Activated CD4-positive, alpha-beta T cell treated with anti-CD3 and anti-CD28 coated beads, Interleukin-2, amount 10 ng/mL, durations not matched to agents 7 days and 5 days (primary cell): ENCODE data around the gene BEAN1. TPM values are rescaled to one million over a fixed set of nuclear protein-coding genes. Genes with fewer than 3 reads are reported as not detected.

Source experiments
- CTCF ChIA-PET: fragments of 350-600 bp; sonication (Branson Sonifier 250); formaldehyde crosslinking; loops from one replicate; lab custom pipeline; 2021; ENCODE audit warnings: antibody characterized with exemption; lab: Charles Lee
- POLR2A ChIA-PET: fragments of 350-600 bp; sonication (Branson Sonifier 250); formaldehyde crosslinking; loops from one replicate; lab custom pipeline; 2021; ENCODE audit warnings: antibody characterized with exemption; lab: Charles Lee
- DNase-seq: peaks from one replicate; pipeline ENCODE4 v3.0.0-alpha.2; 2020
- H3K27ac Mint-ChIP-seq: one replicate; pipeline ENCODE4 v1.8.0; 2021; ENCODE audit warnings: mild to moderate bottlenecking, moderate library complexity, mixed read lengths
- H3K27me3 Mint-ChIP-seq: one replicate; pipeline ENCODE4 v1.8.0; 2021; ENCODE audit warnings: mixed read lengths
- H3K36me3 Mint-ChIP-seq: one replicate; pipeline ENCODE4 v1.8.0; 2021; ENCODE audit warnings: low read depth, mixed read lengths
- H3K4me1 Mint-ChIP-seq: one replicate; pipeline ENCODE4 v1.8.0; 2021; ENCODE audit warnings: mixed read lengths
- H3K4me3 Mint-ChIP-seq: one replicate; pipeline ENCODE4 v1.8.0; 2021; ENCODE audit warnings: mild to moderate bottlenecking, moderate library complexity, mixed read lengths
- H3K9me3 Mint-ChIP-seq: one replicate; pipeline ENCODE4 v1.8.0; 2021; ENCODE audit warnings: mixed read lengths
- total RNA-seq, 2 experiments: library from RNA; stranded (reverse); gene quantifications; one replicate each; pipeline ENCODE4 v1.2.3, GENCODE V29; 2021

Gene BEAN1, protein sequence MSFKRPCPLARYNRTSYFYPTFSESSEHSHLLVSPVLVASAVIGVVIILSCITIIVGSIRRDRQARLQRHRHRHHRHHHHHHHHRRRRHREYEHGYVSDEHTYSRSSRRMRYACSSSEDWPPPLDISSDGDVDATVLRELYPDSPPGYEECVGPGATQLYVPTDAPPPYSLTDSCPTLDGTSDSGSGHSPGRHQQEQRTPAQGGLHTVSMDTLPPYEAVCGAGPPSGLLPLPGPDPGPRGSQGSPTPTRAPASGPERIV
- not detected for total RNA-seq

DNA sequence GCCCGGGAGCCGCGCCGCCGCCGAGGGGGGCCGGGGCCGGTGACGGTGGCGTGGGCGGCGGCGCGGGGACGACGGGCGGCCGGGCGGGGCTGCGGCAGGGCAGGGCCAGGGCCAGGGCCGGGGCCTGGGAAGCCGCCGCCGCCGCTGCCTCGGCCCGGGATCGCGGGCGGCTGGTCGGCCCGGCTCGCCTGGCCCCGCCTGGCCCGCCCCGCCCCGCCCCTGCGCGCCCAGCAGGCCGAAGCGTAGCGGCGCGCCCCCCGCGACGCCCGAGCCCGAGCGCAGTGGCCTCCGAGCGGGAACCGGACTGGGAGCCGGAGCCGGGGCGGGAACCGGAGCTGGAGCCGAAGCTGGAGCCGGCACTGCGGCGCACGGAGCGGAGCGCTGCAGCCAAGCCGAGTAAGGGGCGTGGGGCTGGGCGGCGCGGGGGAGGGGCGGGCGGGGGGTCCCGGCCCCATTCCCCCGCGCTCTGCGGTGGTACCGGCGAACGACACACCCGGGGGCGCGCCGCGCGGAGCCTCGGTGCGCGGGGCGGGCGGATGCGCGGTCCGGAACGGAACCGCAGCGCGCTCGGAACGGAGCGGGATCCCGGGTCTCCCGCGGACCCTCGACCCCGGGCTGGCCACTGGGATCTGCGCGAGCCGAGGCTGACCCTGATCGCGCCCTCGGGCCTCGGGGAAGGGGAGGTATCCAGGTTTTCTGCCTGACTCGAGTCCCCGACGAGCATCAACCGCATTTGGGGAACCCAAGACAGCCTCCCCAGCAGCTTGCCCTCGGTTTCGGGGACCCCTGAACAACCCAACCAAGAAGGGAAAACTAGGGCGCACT, at the start of gene BEAN1:
Gene BEAN1, plus strand, starts transcription at position 260 of the 825 bp plus-strand sequence. CDS start 10,382 bp downstream, outside the sequence.
- DNase-seq = no peak
- H3K27ac Mint-ChIP-seq = no peak within 1 kb of the TSS
- ChIA-PET POLR2A (no interaction called here), CTCF (interaction anchor here (0.8 to 1.1 kb wide), 3 partner anchors 10 to 29 kb away, joined by 3 read pairs; no protein-coding TSS in a partner anchor)
- H3K9me3 Mint-ChIP-seq = no peaks in the 10 kb centered on the region
- no peaks in the 10 kb centered on the region for H3K4me1 Mint-ChIP-seq
- no peak within 1 kb of the TSS for H3K4me3 Mint-ChIP-seq
- peaks cover 76% of the 10 kb centered on the region for H3K27me3 Mint-ChIP-seq
- H3K36me3 Mint-ChIP-seq = no peaks in the 10 kb centered on the region

DNA sequence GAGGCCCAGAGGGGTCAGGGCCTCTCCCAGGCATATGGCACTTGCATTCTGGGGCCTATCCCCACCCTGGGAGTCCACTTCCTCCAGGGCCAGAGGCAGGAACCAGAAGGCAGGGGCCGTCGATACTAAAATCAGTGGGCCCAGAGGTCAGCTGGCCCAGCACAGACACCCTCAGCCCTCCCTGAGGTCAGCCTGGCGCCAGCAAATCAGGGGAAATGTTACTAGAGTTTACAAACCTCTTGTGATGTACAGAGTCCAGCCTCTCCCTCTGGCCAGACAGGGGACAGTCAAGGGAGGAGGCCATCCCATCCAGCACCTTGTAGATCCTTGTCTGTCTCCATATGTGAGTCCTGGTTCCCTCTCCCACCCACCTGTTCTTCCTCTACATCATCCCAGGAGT, 49.8 kb upstream of the BEAN1 start:
- Mint-ChIP-seq H3K9me3 (no peaks in the 10 kb centered on the region), H3K4me3 (no peak overlapping the region), H3K36me3 (no peaks in the 10 kb centered on the region), H3K27ac (no peak overlapping the region), H3K4me1 (no peaks in the 10 kb centered on the region), H3K27me3 (no peaks in the 10 kb centered on the region)
- ChIA-PET POLR2A (no interaction called here), CTCF (no interaction called here)
- DNase-seq = no peak

GRCh38 chr16:66378741-66379570, 48.1 kb upstream of the BEAN1 start:
- ChIA-PET CTCF (no interaction called here), POLR2A (no interaction called here)
- Mint-ChIP-seq H3K27me3 (no peaks in the 10 kb centered on the region), H3K36me3 (no peaks in the 10 kb centered on the region), H3K27ac (no peak overlapping the region), H3K9me3 (no peaks in the 10 kb centered on the region), H3K4me3 (no peak overlapping the region), H3K4me1 (no peaks in the 10 kb centered on the region)
- no peak for DNase-seq

DNA sequence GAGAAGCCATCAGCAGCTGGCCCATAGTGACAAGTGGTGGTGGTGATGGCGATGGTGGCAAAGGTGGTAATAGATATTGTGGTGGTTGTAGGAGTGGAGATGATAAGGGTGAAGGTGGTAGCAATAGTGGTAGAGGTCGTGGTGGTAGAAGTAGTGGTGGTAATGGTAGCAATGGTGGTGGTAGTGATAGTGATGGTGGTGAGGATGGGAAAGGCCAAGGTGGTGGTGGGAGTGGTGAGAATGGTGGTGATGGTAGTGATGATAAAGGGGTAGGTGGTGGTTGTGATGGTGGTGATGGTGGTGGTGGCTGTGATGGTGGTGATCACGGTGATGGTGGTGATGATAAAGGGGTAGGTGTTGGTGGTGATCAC, 47.5 kb upstream of the BEAN1 start:
- DNase-seq = no peak
- no peak overlapping the region for H3K4me3 Mint-ChIP-seq
- H3K27ac Mint-ChIP-seq = no peak overlapping the region
- no peaks in the 10 kb centered on the region for H3K36me3 Mint-ChIP-seq
- H3K4me1 Mint-ChIP-seq = no peaks in the 10 kb centered on the region
- POLR2A ChIA-PET = no interaction called here
- no peaks in the 10 kb centered on the region for H3K9me3 Mint-ChIP-seq
- CTCF ChIA-PET = no interaction called here
- H3K27me3 Mint-ChIP-seq = no peaks in the 10 kb centered on the region

DNA sequence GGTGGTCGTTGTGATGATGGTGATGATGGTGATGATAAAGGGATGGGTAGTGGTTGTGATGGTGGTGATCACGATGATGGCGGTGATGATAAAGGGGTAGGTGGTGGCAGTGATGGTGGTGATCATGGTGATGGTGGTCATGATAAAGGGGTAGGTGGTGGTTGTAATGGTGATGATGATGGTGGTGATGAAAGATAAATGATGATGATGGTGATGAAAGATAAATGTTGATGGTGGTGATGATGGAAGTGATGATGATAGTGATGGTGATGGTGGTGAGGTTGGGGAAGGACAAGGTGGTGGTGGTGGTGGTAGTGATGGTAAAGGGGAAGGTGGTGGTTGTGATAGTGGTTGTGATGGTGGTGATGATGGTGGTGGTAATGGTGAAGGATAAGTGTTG, 46.7 kb upstream of the BEAN1 start:
- H3K27ac Mint-ChIP-seq = no peak overlapping the region
- no peak overlapping the region for H3K4me3 Mint-ChIP-seq
- no peaks in the 10 kb centered on the region for H3K27me3 Mint-ChIP-seq
- no peaks in the 10 kb centered on the region for H3K4me1 Mint-ChIP-seq
- no peaks in the 10 kb centered on the region for H3K9me3 Mint-ChIP-seq
- H3K36me3 Mint-ChIP-seq = no peaks in the 10 kb centered on the region
- ChIA-PET CTCF (no interaction called here), POLR2A (no interaction called here)
- DNase-seq = no peak

DNA sequence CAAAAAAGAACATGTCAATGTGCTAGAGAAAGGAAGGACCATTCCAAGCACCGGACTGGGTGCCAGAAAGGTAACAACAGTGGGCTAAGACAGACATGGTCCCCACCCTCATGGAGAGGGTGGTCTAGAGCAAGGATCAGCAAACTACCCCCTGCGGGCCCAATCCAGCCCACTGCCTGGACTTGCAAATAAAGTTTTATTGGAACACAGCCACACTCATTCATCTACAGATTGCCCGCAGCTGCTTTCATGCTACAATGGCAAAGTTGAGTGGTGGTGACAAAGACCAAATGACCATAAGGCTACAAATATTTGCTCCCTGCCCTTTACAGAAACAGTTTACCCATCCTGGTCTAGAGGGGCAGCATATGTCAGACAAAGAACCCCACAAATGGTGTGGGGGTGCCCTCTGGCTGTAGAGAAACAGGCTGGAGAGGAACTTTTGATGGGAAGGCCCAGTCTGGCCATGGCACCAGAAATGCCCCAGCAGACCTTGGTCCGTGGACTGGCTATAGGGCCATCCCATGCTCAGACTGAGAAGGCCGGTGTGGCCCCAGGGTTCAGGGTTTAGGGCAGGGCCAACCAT, 45.4 kb upstream of the BEAN1 start:
- ChIA-PET POLR2A (no interaction called here), CTCF (no interaction called here)
- Mint-ChIP-seq H3K27me3 (no peaks in the 10 kb centered on the region), H3K9me3 (no peaks in the 10 kb centered on the region), H3K27ac (no peak overlapping the region), H3K4me3 (no peak overlapping the region), H3K4me1 (no peaks in the 10 kb centered on the region), H3K36me3 (no peaks in the 10 kb centered on the region)
- DNase-seq = no peak

DNA sequence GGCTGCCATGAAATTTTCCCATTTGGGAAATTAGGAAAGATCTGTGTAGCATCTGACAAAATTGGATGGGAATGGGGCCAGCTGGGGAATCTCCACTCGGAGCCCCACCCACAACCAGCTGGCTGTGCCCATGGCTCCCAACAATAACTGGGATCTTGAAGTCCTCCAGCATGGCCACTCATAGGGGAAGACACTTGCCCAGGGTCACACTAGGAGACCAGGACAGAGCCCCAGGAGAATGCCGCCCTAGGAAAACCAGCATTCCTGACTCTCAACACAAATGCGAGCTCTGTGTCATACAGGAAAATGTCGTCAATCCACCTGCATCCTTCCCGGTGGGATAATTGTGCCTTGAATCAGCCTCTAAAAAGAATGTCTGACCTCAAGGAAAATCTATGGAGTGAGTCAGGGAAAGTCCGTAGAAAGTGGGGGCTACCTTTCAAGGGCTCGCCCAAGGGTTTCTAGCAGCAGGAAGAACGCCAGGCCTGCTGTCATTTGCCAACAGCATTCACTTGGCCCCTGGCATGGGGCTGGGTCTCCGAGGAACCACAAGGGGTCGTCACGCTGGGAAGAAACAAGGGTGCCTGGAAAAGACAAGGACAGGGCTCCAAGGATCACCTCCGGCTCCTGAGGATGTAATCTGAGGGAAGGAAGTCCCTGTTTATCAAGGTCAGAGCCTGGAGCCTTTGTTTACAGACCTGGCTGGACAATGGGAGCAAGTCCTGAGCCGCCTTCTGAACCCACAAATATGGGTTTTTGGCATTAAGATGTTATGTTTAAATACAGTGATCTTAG, 44.7 kb upstream of the BEAN1 start:
- no peak overlapping the region for H3K4me3 Mint-ChIP-seq
- ChIA-PET POLR2A (no interaction called here), CTCF (no interaction called here)
- peaks cover 2% of the 10 kb centered on the region for H3K27me3 Mint-ChIP-seq
- H3K9me3 Mint-ChIP-seq = no peaks in the 10 kb centered on the region
- H3K4me1 Mint-ChIP-seq = no peaks in the 10 kb centered on the region
- no peak overlapping the region for H3K27ac Mint-ChIP-seq
- no peak for DNase-seq
- H3K36me3 Mint-ChIP-seq = no peaks in the 10 kb centered on the region

DNA sequence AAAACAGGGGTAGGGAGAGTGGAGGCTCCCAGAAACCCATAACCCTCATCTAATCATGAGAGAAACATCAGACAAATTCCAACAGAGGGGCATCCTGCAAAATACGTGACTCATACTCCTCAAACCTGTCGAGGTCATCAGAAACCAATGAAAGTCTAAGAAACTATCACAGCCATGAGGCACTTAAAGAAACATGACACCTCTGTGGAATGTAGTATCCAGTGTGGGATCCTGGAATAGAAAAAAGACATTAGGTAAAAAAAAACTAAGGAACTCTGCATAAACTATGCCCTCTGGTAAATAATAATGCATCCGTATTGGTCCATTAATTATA, 44.2 kb upstream of the BEAN1 start:
- no peak overlapping the region for H3K27ac Mint-ChIP-seq
- no peaks in the 10 kb centered on the region for H3K9me3 Mint-ChIP-seq
- DNase-seq = no peak
- H3K4me1 Mint-ChIP-seq = no peaks in the 10 kb centered on the region
- H3K36me3 Mint-ChIP-seq = no peaks in the 10 kb centered on the region
- peaks cover 2% of the 10 kb centered on the region for H3K27me3 Mint-ChIP-seq
- no peak overlapping the region for H3K4me3 Mint-ChIP-seq
- POLR2A ChIA-PET = no interaction called here
- CTCF ChIA-PET = no interaction called here

DNA sequence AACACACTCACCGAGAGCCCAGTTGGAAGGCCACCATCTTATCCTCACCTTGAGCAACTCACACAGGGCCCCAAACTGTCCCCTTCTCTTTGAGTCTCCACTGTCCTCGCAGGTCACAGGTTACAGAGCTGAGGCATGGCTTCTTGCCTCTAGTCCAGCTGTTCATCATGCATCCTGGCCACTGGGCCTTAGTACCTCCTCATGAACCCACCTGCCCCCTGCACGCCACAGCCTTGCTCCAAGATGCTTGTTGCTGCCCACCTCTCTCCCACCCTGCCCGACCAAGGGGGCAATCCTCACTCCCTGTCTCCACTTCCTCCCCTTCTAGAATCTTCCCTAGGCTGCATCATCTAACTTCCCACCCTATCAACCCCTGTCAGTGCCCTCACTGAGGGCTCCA, 43.5 kb upstream of the BEAN1 start:
- no peak overlapping the region for H3K4me3 Mint-ChIP-seq
- ChIA-PET CTCF (no interaction called here), POLR2A (interaction anchor here (0.7 kb wide), 1 partner anchor 251 kb away, joined by 3 read pairs; no protein-coding TSS in a partner anchor)
- H3K27ac Mint-ChIP-seq = no peak overlapping the region
- no peaks in the 10 kb centered on the region for H3K4me1 Mint-ChIP-seq
- H3K27me3 Mint-ChIP-seq = peaks cover 2% of the 10 kb centered on the region
- no peak for DNase-seq
- H3K36me3 Mint-ChIP-seq = no peaks in the 10 kb centered on the region
- H3K9me3 Mint-ChIP-seq = no peaks in the 10 kb centered on the region

DNA sequence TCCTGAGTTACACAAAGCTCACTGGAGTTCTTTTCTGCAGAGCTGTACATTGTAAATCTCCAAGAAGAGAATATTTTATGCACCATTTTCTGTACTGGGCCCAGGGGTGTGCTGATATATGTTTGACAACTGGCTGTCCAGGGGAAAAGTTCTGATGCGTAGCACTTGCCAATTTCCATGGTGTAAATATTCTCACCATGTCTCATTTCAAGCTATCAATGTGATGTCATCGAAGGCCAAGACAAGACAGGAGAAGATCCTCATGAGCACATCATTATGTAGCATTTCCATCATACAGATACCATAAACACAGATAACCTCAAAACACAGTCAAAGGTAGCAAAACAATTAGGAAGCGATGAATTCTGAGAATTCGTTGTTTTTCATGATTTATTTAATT, 41.7 kb upstream of the BEAN1 start:
- POLR2A ChIA-PET = no interaction called here
- Mint-ChIP-seq H3K27me3 (peaks cover 2% of the 10 kb centered on the region), H3K27ac (no peak overlapping the region), H3K4me3 (no peak overlapping the region), H3K4me1 (no peaks in the 10 kb centered on the region), H3K36me3 (no peaks in the 10 kb centered on the region), H3K9me3 (no peaks in the 10 kb centered on the region)
- CTCF ChIA-PET = interaction anchor here (1.5 to 1.7 kb wide), 2 partner anchors 21 kb away, joined by 4 read pairs; no protein-coding TSS in a partner anchor
- no peak for DNase-seq

DNA sequence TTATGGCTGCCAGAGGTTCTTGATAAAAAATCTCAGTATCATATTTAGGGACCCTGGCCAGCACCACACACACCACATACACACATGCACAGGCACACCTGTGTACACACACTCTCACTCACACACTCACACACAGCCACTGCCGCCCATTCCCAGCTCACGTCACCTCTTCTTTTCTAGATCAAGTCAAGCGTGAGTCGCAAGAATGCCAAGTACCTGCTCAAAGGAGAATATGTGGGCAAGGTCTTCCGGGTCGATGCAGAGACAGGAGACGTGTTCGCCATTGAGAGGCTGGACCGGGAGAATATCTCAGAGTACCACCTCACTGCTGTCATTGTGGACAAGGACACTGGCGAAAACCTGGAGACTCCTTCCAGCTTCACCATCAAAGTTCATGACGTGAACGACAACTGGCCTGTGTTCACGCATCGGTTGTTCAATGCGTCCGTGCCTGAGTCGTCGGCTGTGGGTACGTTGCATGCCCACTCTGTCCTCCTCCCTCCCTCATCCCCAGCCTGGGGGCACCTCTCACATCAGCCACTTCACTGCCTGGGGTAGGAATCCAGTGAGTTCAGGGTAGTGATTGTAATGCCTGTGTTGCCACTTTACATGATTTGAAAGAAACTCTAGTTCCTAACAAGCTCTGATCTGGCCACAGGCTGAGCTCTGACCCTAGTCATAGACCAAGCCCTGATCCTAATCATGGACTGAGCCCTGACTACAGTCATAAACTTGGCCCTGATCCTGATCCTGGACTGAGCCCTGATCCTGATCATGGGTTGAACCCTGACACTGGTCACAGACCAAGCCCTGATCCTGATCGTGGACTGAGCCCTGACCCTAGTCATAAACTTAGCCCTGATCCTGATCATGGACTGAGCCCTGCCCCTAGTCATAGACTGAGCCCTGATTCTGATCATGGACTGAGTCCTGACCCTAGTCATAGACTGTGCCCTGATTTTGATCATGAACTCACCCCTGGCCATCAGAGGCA, 40.2 kb upstream of the BEAN1 start:
- POLR2A ChIA-PET = no interaction called here
- no peak overlapping the region for H3K4me3 Mint-ChIP-seq
- no peaks in the 10 kb centered on the region for H3K9me3 Mint-ChIP-seq
- no peaks in the 10 kb centered on the region for H3K36me3 Mint-ChIP-seq
- H3K27me3 Mint-ChIP-seq = peaks cover 2% of the 10 kb centered on the region
- CTCF ChIA-PET = interaction anchor here (1.6 kb wide), 1 partner anchor 19 kb away, joined by 4 read pairs; no protein-coding TSS in a partner anchor
- H3K27ac Mint-ChIP-seq = no peak overlapping the region
- H3K4me1 Mint-ChIP-seq = no peaks in the 10 kb centered on the region
- DNase-seq = no peak
